ENCODE data around the gene ALOX12B. TPM values are rescaled to one million over a fixed set of nuclear protein-coding genes. Genes with fewer than 3 reads are reported as not detected.

Gene ALOX12B
- polyA plus RNA-seq, 2 of the 4 experiments (the other 2 are of a cell fraction): 0.63 to 1.0 TPM

DNA sequence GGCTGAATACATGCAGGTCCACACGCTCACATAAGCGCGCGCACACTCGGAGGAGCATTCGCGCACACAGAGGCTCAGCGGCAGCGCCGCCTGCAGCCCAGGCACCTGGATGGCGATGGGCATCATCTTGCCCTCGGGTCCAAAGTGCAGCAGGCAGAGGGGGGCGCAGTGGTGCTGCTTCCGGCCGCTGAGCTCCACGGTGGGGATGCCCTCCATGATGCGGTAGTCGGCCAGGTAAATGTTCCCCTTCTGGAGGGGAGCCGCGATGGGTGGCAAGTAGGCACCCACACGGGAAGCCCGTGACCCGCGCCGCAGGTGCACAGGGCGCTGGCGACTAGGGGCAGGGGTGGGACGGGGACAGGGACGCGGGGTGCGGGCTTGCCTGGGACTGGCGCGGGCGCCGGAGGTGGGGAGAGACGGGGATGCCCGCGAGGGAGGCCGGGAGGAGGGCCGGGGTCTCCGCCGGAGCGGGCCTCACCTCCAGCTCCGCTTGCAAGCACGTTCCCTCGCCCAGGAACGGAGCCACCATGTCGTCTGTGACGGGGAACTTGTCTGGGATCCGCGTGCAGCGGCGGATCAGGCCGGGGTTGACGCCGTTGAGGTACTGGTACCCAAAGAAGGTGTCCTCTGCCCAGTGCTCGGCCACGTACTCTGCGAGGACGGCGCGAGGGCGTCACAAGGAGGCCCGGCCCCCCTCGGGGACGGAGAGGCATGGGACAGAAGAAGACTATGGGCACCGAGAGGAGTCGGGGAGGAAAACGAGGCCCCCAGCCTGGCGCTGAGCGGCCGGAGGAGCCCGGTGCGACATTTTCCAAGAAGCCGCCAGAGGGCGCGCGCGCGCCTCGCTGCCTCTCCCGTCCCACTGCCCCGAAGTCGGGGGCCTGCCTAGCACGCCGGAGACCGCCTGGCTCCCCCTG, 8.0 kb downstream of the ALOX12B start (continued):
- TF ChIP-seq, protein P1, sequence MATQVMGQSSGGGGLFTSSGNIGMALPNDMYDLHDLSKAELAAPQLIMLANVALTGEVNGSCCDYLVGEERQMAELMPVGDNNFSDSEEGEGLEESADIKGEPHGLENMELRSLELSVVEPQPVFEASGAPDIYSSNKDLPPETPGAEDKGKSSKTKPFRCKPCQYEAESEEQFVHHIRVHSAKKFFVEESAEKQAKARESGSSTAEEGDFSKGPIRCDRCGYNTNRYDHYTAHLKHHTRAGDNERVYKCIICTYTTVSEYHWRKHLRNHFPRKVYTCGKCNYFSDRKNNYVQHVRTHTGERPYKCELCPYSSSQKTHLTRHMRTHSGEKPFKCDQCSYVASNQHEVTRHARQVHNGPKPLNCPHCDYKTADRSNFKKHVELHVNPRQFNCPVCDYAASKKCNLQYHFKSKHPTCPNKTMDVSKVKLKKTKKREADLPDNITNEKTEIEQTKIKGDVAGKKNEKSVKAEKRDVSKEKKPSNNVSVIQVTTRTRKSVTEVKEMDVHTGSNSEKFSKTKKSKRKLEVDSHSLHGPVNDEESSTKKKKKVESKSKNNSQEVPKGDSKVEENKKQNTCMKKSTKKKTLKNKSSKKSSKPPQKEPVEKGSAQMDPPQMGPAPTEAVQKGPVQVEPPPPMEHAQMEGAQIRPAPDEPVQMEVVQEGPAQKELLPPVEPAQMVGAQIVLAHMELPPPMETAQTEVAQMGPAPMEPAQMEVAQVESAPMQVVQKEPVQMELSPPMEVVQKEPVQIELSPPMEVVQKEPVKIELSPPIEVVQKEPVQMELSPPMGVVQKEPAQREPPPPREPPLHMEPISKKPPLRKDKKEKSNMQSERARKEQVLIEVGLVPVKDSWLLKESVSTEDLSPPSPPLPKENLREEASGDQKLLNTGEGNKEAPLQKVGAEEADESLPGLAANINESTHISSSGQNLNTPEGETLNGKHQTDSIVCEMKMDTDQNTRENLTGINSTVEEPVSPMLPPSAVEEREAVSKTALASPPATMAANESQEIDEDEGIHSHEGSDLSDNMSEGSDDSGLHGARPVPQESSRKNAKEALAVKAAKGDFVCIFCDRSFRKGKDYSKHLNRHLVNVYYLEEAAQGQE (IDR thresholded peaks at IDR 0.05): no peak
- TF ChIP-seq, protein P2, sequence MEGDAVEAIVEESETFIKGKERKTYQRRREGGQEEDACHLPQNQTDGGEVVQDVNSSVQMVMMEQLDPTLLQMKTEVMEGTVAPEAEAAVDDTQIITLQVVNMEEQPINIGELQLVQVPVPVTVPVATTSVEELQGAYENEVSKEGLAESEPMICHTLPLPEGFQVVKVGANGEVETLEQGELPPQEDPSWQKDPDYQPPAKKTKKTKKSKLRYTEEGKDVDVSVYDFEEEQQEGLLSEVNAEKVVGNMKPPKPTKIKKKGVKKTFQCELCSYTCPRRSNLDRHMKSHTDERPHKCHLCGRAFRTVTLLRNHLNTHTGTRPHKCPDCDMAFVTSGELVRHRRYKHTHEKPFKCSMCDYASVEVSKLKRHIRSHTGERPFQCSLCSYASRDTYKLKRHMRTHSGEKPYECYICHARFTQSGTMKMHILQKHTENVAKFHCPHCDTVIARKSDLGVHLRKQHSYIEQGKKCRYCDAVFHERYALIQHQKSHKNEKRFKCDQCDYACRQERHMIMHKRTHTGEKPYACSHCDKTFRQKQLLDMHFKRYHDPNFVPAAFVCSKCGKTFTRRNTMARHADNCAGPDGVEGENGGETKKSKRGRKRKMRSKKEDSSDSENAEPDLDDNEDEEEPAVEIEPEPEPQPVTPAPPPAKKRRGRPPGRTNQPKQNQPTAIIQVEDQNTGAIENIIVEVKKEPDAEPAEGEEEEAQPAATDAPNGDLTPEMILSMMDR (IDR thresholded peaks at IDR 0.05): peak; percentile 92
- peak; percentile 36; the same call in 1 of the 2 replicates for TF ChIP-seq PHF8 (IDR thresholded peaks at IDR 0.05; ENCODE audit: borderline replicate concordance, low read depth)
- TF ChIP-seq HOXB13 (CRISPR knock-in tag; IDR thresholded peaks at IDR 0.05; ENCODE audit: low read depth): peak; percentile 75; the same call in 1 of the 2 replicates
- no peak for TF ChIP-seq FOSB (CRISPR knock-in tag; IDR thresholded peaks at IDR 0.05)
- no peak for TF ChIP-seq HOXA7 (CRISPR knock-in tag; IDR thresholded peaks at IDR 0.05)
- TF ChIP-seq KDM5A (IDR thresholded peaks at IDR 0.05): 0 out of 2 replicates have a peak, but pooled peaks have one; percentile 19
- TF ChIP-seq, protein P3, sequence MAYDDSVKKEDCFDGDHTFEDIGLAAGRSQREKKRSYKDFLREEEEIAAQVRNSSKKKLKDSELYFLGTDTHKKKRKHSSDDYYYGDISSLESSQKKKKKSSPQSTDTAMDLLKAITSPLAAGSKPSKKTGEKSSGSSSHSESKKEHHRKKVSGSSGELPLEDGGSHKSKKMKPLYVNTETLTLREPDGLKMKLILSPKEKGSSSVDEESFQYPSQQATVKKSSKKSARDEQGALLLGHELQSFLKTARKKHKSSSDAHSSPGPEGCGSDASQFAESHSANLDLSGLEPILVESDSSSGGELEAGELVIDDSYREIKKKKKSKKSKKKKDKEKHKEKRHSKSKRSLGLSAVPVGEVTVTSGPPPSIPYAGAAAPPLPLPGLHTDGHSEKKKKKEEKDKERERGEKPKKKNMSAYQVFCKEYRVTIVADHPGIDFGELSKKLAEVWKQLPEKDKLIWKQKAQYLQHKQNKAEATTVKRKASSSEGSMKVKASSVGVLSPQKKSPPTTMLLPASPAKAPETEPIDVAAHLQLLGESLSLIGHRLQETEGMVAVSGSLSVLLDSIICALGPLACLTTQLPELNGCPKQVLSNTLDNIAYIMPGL (CRISPR knock-in tag; IDR thresholded peaks at IDR 0.05; ENCODE audit: borderline replicate concordance): peak; percentile 80; the same call in 1 of the 2 replicates
- no peak for TF ChIP-seq JUNB (IDR thresholded peaks at IDR 0.05)
- peak; percentile 69 to 72 for TF ChIP-seq RAD21 (conservative IDR thresholded peaks at IDR 0.05 in 1 of 2, IDR thresholded peaks at IDR 0.05 in 1 of 2)
- TF ChIP-seq CBX2 (IDR thresholded peaks at IDR 0.05; ENCODE audit: borderline replicate concordance, low read depth): no peak
- no peak for TF ChIP-seq EP300 (IDR thresholded peaks at IDR 0.05)
- 0 out of 2 replicates have a peak, but pooled peaks have one; percentile 18 for TF ChIP-seq GATA3 (IDR thresholded peaks at IDR 0.05; ENCODE audit: borderline replicate concordance)
- no peak for TF ChIP-seq EHMT2 (IDR thresholded peaks at IDR 0.05; ENCODE audit: low read depth)
- no peak for TF ChIP-seq HEYL (CRISPR knock-in tag; IDR thresholded peaks at IDR 0.05)
- no peak for TF ChIP-seq RARB (CRISPR knock-in tag; IDR thresholded peaks at IDR 0.05)
- TF ChIP-seq, protein P4, sequence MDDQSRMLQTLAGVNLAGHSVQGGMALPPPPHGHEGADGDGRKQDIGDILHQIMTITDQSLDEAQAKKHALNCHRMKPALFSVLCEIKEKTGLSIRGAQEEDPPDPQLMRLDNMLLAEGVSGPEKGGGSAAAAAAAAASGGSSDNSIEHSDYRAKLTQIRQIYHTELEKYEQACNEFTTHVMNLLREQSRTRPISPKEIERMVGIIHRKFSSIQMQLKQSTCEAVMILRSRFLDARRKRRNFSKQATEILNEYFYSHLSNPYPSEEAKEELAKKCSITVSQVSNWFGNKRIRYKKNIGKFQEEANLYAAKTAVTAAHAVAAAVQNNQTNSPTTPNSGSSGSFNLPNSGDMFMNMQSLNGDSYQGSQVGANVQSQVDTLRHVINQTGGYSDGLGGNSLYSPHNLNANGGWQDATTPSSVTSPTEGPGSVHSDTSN (IDR thresholded peaks at IDR 0.05): no peak
- 0 out of 2 replicates have a peak, but pooled peaks have one; percentile 54 for TF ChIP-seq TP53 (CRISPR knock-in tag; IDR thresholded peaks at IDR 0.05)
- no peak for TF ChIP-seq NR3C1 (IDR thresholded peaks at IDR 0.05)
- no peak for TF ChIP-seq TFCP2L1 (CRISPR knock-in tag; IDR thresholded peaks at IDR 0.05)
- TF ChIP-seq, protein P5, sequence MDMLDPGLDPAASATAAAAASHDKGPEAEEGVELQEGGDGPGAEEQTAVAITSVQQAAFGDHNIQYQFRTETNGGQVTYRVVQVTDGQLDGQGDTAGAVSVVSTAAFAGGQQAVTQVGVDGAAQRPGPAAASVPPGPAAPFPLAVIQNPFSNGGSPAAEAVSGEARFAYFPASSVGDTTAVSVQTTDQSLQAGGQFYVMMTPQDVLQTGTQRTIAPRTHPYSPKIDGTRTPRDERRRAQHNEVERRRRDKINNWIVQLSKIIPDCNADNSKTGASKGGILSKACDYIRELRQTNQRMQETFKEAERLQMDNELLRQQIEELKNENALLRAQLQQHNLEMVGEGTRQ (IDR thresholded peaks at IDR 0.05): no peak
- no peak for TF ChIP-seq ZFP36 (IDR thresholded peaks at IDR 0.05; ENCODE audit: borderline replicate concordance, partially characterized antibody)
- TF ChIP-seq, protein P6, sequence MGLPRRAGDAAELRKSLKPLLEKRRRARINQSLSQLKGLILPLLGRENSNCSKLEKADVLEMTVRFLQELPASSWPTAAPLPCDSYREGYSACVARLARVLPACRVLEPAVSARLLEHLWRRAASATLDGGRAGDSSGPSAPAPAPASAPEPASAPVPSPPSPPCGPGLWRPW (IDR thresholded peaks at IDR 0.05): no peak
- TF ChIP-seq EHF (CRISPR knock-in tag; IDR thresholded peaks at IDR 0.05): no peak
- TF ChIP-seq MYC (IDR thresholded peaks at IDR 0.05; ENCODE audit: borderline replicate concordance, low read length): 0 out of 2 replicates have a peak, but pooled peaks have one; percentile 74
- TF ChIP-seq KDM1A (IDR thresholded peaks at IDR 0.05; ENCODE audit: low read depth): no peak
- TF ChIP-seq NPAS2 (CRISPR knock-in tag; IDR thresholded peaks at IDR 0.05; ENCODE audit: borderline replicate concordance): no peak
- TF ChIP-seq ZC3H11A (IDR thresholded peaks at IDR 0.05): no peak
- TF ChIP-seq RCOR1 (IDR thresholded peaks at IDR 0.05; ENCODE audit: low read depth, low read length): no peak
- TF ChIP-seq ZSCAN20 (CRISPR knock-in tag; IDR thresholded peaks at IDR 0.05): no peak
- peak; percentile 86 for TF ChIP-seq HOXB5 (CRISPR knock-in tag; IDR thresholded peaks at IDR 0.05)
- peak; percentile 87 for TF ChIP-seq ESRRA (IDR thresholded peaks at IDR 0.05; ENCODE audit: borderline replicate concordance, low read length)
